Adipocyte (in vitro differentiated cells): ENCODE measurements around the gene CAMSAP2.
A peak's percentile ranks its signal among the peaks of the same experiment; 100 is the strongest.

Experiments
- DNase-seq: peaks from one replicate; pipeline ENCODE4 v3.0.0-alpha.2; 2015; ENCODE audit warnings: low read depth
- H3K27me3 ChIP-seq: replicated peaks from 2 replicates; pipeline ENCODE4 v1.7.0; 2013; ENCODE audit warnings: mild to moderate bottlenecking, low read length, moderate library complexity; ENCODE audit not compliant: control insufficient read depth, insufficient read depth
- H3K36me3 ChIP-seq: 2 replicates; pipeline ENCODE4 v1.7.0; 2013; ENCODE audit warnings: low read length, mild to moderate bottlenecking, moderate library complexity; ENCODE audit not compliant: control insufficient read depth, insufficient read depth, severe bottlenecking
- H3K4me1 ChIP-seq: 2 replicates; pipeline ENCODE4 v1.7.0; 2013; ENCODE audit warnings: mild to moderate bottlenecking, low read length, moderate library complexity; ENCODE audit not compliant: control insufficient read depth, insufficient read depth
- H3K4me3 ChIP-seq: 2 replicates; pipeline ENCODE4 v1.7.0; 2013; ENCODE audit warnings: mild to moderate bottlenecking, low read length, moderate library complexity
- H3K9ac ChIP-seq: 2 replicates; pipeline ENCODE4 v1.7.0; 2013; ENCODE audit warnings: mild to moderate bottlenecking, low read length, moderate library complexity
- H3K9me3 ChIP-seq: 2 replicates; pipeline ENCODE4 v1.7.0; 2013; ENCODE audit warnings: mild to moderate bottlenecking, low read length, moderate library complexity; ENCODE audit not compliant: control insufficient read depth

CAMSAP2 gene

GRCh38 chr1:200714504-200715187 lies 24.0 kb upstream of the CAMSAP2 start:
- H3K9ac ChIP-seq = no peak overlapping the region
- DNase-seq = no peak
- no peaks in the 10 kb centered on the region for H3K36me3 ChIP-seq
- H3K4me3 ChIP-seq = no peak overlapping the region
- H3K27me3 ChIP-seq = no peaks in the 10 kb centered on the region
- H3K4me1 ChIP-seq = no peaks in the 10 kb centered on the region
- no peaks in the 10 kb centered on the region for H3K9me3 ChIP-seq

DNA sequence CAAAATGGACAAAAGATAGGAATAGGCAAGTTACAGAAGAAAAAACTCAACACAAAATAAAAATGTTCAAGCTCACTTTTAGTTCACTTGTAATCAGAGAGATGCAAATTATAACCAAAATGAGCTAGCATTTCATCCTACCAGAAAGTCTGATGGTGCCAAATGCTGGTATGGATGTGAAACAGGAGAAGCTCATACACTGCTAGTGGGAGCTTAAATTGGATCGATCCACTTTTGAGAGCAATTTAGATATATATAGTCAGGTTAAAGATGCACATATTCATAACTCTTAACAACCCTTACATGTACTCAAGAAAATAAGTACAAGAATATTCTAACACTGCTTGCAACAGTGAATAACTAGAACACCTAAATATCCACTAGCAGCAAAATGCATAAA lies 18.5 kb upstream of the CAMSAP2 start:
- Histone ChIP-seq H3K9ac (no peak overlapping the region), H3K36me3 (no peaks in the 10 kb centered on the region), H3K4me1 (no peaks in the 10 kb centered on the region), H3K9me3 (no peaks in the 10 kb centered on the region), H3K4me3 (no peak overlapping the region), H3K27me3 (no peaks in the 10 kb centered on the region)
- no peak for DNase-seq

DNA sequence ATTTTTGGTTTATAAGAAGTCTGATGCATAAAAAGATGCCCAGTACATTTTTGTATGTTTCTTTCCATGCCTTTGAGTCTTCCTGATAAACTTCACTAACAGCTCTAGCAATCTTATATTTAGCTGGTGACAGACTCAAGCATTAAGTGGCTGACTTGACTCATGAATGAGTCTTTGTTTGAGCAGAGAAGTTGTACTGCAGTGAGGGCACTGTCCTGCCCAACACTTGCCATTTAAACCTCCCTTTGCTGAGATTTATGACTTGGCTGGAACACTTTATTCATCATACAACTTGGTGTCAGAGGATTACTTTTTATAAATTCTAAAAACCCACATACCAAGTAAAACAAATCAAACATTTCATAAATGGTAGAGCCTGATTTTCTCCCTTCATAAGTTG lies 14.6 kb upstream of the CAMSAP2 start:
- no peak for DNase-seq
- no peaks in the 10 kb centered on the region for H3K36me3 ChIP-seq
- no peak overlapping the region for H3K4me3 ChIP-seq
- H3K9ac ChIP-seq = no peak overlapping the region
- no peaks in the 10 kb centered on the region for H3K9me3 ChIP-seq
- H3K27me3 ChIP-seq = no peaks in the 10 kb centered on the region
- no peaks in the 10 kb centered on the region for H3K4me1 ChIP-seq

DNA sequence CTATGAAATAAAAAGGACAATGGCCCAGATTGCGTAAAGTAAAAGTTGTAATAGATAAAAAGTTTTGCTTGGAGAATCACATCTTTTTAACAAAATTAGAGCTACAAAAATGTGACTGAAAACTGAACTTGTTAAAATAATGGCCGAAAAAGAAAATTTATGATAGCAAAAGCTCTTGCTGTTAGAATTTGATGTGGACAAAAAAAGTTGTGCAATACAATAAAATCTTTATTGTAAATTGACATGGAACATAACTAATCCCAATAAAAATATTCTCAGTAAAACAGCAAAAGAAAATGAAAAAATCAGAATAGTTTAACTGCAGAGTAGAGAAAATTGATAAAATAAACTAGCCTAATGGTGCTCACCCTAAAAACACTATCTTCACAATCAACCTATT lies 11.4 kb upstream of the CAMSAP2 start:
- no peaks in the 10 kb centered on the region for H3K4me1 ChIP-seq
- DNase-seq = no peak

GRCh38 chr1:200729863-200730262 lies 8.8 kb upstream of the CAMSAP2 start:
- no peaks in the 10 kb centered on the region for H3K4me1 ChIP-seq
- H3K27me3 ChIP-seq = no peaks in the 10 kb centered on the region
- H3K9ac ChIP-seq = no peak overlapping the region
- no peaks in the 10 kb centered on the region for H3K9me3 ChIP-seq
- DNase-seq = peak; percentile 24
- peak overlapping the region; percentile 51 for H3K4me3 ChIP-seq
- H3K36me3 ChIP-seq = no peaks in the 10 kb centered on the region

More for the DNA sequence above, 11.4 kb upstream of the CAMSAP2 start:
- no peaks in the 10 kb centered on the region for H3K36me3 ChIP-seq
- no peaks in the 10 kb centered on the region for H3K27me3 ChIP-seq
- no peak overlapping the region for H3K9ac ChIP-seq
- no peak overlapping the region for H3K4me3 ChIP-seq
- no peaks in the 10 kb centered on the region for H3K9me3 ChIP-seq

DNA sequence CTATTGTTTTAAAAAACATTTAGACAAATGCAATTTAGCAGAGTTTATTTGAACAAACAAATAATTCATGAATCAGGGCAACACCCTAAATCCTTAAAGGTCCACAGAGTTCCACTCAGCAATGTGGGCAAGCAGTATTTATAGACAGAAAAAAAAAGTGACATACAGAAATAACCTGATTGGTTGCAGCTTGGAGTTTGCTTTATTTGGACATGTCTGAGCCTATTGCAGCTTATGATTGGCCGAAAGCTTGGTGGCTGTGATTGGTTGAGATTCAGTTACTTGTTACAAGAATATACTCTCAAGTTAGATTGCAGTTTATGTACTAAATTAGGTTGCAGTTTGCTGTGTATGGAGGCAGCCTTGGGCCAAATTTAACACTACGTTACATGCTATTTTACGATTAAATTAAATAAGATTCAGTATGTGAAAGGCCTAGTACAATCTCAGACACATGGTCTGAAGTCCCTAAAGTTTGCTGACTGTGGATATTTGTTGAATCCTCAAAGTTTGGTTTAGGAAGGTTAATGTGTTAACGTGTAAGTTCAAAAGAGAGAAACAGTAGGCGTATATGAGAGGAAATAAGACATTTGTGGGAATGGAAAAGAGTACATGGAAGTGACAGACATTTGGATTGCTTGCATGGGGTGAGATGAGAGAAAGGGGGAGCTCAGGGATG lies 6.9 kb upstream of the CAMSAP2 start:
- Histone ChIP-seq H3K9ac (no peak overlapping the region), H3K4me3 (no peak overlapping the region), H3K9me3 (no peaks in the 10 kb centered on the region), H3K27me3 (no peaks in the 10 kb centered on the region), H3K36me3 (no peaks in the 10 kb centered on the region), H3K4me1 (no peaks in the 10 kb centered on the region)
- DNase-seq = no peak

GRCh38 chr1:200732438-200732837 lies 6.3 kb upstream of the CAMSAP2 start:
- H3K36me3 ChIP-seq = no peaks in the 10 kb centered on the region
- H3K27me3 ChIP-seq = no peaks in the 10 kb centered on the region
- H3K4me1 ChIP-seq = no peaks in the 10 kb centered on the region
- no peak overlapping the region for H3K9ac ChIP-seq
- no peaks in the 10 kb centered on the region for H3K9me3 ChIP-seq
- no peak overlapping the region for H3K4me3 ChIP-seq
- no peak for DNase-seq

GRCh38 chr1:200733907-200734306 lies 4.8 kb upstream of the CAMSAP2 start:
- peaks cover 5% of the 10 kb centered on the region for H3K4me1 ChIP-seq

GRCh38 chr1:200737647-200738291 lies 924 bp upstream of the CAMSAP2 start:
- no peaks in the 10 kb centered on the region for H3K9me3 ChIP-seq
- H3K4me3 ChIP-seq = peak overlapping the region; percentile 83
- no peaks in the 10 kb centered on the region for H3K36me3 ChIP-seq
- peaks cover 26% of the 10 kb centered on the region for H3K4me1 ChIP-seq
- H3K9ac ChIP-seq = peak overlapping the region; percentile 86
- no peak for DNase-seq
- no peaks in the 10 kb centered on the region for H3K27me3 ChIP-seq

More at GRCh38 chr1:200733907-200734306, 4.8 kb upstream of the CAMSAP2 start:
- no peak for DNase-seq
- Histone ChIP-seq H3K27me3 (no peaks in the 10 kb centered on the region), H3K4me3 (no peak overlapping the region), H3K9me3 (no peaks in the 10 kb centered on the region), H3K9ac (no peak overlapping the region), H3K36me3 (no peaks in the 10 kb centered on the region)

- DNase-seq = peak; percentile 95
- Histone ChIP-seq H3K27me3 (no peaks in the 10 kb centered on the region), H3K9me3 (no peaks in the 10 kb centered on the region), H3K9ac (peak overlapping the region; percentile 98), H3K36me3 (no peaks in the 10 kb centered on the region), H3K4me1 (peaks cover 32% of the 10 kb centered on the region), H3K4me3 (peak overlapping the region; percentile 98)
These were observed 407 bp downstream of the CAMSAP2 start for GRCh38 chr1:200738949-200739651.
